Measurements from ENCODE around the gene FOXK2. TPM values are rescaled to one million over a fixed set of nuclear protein-coding genes. Genes with fewer than 3 reads are reported as not detected.

Gene FOXK2
- total RNA-seq, 1 donor from 2014 or later, result 49.5 TPM

DNA sequence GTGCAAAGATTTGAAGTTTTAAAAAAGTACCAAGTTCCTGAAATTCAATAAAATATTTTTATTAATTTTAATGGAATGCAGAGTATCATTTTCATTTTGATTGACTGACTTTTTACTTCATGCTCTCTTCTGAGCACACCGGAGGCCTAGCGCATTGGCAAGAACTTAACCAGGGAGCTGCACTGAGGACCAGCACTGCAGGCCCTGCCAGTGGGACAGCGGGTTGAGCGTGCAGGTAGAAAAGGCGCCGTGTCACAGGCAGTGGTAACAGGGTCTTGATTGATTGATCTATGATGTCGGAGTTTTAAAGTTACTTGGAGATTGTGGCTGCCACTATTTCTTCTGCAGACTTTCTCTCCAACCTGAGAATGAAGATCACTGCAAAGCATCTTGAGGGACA lies 85.0 kb downstream of the FOXK2 start:
- DNase-seq (ENCODE audit: low spot score), result no peak
- TF ChIP-seq, protein P1, sequence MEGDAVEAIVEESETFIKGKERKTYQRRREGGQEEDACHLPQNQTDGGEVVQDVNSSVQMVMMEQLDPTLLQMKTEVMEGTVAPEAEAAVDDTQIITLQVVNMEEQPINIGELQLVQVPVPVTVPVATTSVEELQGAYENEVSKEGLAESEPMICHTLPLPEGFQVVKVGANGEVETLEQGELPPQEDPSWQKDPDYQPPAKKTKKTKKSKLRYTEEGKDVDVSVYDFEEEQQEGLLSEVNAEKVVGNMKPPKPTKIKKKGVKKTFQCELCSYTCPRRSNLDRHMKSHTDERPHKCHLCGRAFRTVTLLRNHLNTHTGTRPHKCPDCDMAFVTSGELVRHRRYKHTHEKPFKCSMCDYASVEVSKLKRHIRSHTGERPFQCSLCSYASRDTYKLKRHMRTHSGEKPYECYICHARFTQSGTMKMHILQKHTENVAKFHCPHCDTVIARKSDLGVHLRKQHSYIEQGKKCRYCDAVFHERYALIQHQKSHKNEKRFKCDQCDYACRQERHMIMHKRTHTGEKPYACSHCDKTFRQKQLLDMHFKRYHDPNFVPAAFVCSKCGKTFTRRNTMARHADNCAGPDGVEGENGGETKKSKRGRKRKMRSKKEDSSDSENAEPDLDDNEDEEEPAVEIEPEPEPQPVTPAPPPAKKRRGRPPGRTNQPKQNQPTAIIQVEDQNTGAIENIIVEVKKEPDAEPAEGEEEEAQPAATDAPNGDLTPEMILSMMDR (IDR thresholded peaks at IDR 0.05), result no peak
- H3K4me3 Mint-ChIP-seq (ENCODE audit: unreplicated experiment), result no peak overlapping the region
- no peaks in the 10 kb centered on the region for H3K9me3 Mint-ChIP-seq (ENCODE audit: low read depth)
- peaks cover 19% of the 10 kb centered on the region for H3K4me1 Mint-ChIP-seq (ENCODE audit: low read depth)
- no peak overlapping the region for H3K27ac Mint-ChIP-seq (ENCODE audit: unreplicated experiment)
- H3K27me3 Mint-ChIP-seq (ENCODE audit: low read depth), result no peaks in the 10 kb centered on the region
- H3K36me3 Mint-ChIP-seq (ENCODE audit: low read depth), result peaks cover 31% of the 10 kb centered on the region

DNA sequence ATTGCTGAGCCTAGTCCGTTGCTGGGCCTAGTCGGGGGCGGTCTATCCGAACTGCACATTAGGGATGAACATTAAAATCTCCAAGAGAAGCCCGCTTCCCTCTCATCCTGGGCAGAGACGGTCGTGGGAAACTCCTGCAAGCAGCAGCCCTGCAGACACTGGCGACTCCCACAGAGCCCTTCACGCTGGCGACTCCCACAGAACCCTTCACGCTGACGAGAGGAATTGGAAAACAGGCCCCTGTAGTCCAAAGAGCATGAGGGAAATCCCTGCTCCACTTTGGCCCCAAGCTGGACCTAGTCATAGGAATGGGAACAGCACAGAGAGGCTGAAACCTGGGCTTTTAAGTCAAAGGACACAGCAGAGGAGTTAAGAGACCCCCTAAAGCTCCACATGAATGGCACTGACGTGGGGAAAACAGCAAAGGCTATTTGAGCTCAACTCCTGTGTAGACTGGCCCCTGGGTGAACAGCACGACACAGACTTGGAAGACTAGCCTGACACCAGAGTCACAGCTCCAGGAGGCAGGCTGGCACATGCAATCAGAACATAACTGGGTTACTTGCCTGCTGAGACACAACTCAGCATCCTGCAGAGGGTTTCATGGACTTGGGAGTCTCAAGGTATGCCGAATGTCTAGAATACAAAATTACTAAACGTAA lies 86.5 kb downstream of the FOXK2 start:
- peaks cover 19% of the 10 kb centered on the region for H3K4me1 Mint-ChIP-seq (ENCODE audit: low read depth)
- TF ChIP-seq, protein P1 (IDR thresholded peaks at IDR 0.05), result no peak
- H3K4me3 Mint-ChIP-seq (ENCODE audit: unreplicated experiment), result no peak overlapping the region
- H3K9me3 Mint-ChIP-seq (ENCODE audit: low read depth), result no peaks in the 10 kb centered on the region
- no peak for DNase-seq (ENCODE audit: low spot score)
- no peaks in the 10 kb centered on the region for H3K27me3 Mint-ChIP-seq (ENCODE audit: low read depth)
- peaks cover 35% of the 10 kb centered on the region for H3K36me3 Mint-ChIP-seq (ENCODE audit: low read depth)
- H3K27ac Mint-ChIP-seq (ENCODE audit: unreplicated experiment), result no peak overlapping the region

DNA sequence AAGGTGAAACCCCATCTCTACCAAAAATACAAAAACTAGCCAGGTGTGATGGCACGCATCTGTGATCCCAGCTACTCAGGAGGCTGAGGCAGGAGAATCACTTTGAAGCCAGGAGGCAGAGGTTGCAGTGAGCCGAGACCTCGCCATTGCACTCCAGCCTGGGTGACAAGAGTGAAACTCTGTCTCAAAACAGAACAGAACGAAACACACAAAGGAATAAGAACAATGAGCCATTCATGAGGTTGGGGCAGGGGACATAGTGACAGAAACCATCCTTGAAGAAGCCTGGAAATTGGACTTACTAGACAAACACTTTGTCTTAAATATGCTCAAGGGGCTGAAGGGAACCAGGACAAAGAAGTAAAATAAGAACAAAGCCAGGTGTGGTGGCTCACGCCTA lies 89.3 kb downstream of the FOXK2 start:
- H3K27ac Mint-ChIP-seq (ENCODE audit: unreplicated experiment), result no peak overlapping the region
- H3K36me3 Mint-ChIP-seq (ENCODE audit: low read depth), result peaks cover 20% of the 10 kb centered on the region
- TF ChIP-seq, protein P1 (IDR thresholded peaks at IDR 0.05), result no peak

DNA sequence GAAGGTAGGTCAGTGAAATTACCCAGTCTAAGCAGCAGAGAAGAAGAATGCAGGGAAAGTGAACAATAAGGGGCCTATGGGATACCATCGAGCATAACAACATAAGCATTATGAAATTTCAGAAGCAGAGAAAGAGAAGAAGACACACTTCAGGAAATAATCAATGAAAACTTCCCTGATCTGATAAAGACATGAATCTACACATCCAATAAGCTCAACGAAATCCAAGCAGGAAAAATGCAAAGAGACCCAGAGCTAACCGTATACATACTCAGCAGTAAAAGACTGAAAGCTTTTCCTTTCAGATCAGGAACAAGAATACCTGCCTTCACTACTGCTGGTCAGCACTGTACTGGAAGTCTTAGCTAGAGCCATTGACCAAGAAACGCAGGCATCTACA lies 90.1 kb downstream of the FOXK2 start:
- no peaks in the 10 kb centered on the region for H3K9me3 Mint-ChIP-seq (ENCODE audit: low read depth)
- peaks cover 16% of the 10 kb centered on the region for H3K36me3 Mint-ChIP-seq (ENCODE audit: low read depth)
- H3K27me3 Mint-ChIP-seq (ENCODE audit: low read depth), result no peaks in the 10 kb centered on the region
- TF ChIP-seq, protein P1 (IDR thresholded peaks at IDR 0.05), result no peak
- H3K27ac Mint-ChIP-seq (ENCODE audit: unreplicated experiment), result no peak overlapping the region
- peaks cover 10% of the 10 kb centered on the region for H3K4me1 Mint-ChIP-seq (ENCODE audit: low read depth)
- no peak for DNase-seq (ENCODE audit: low spot score)
- no peak overlapping the region for H3K4me3 Mint-ChIP-seq (ENCODE audit: unreplicated experiment)

More for the DNA sequence above, 89.3 kb downstream of the FOXK2 start:
- Mint-ChIP-seq H3K4me3 (ENCODE audit: unreplicated experiment) (no peak overlapping the region), H3K27me3 (ENCODE audit: low read depth) (no peaks in the 10 kb centered on the region), H3K9me3 (ENCODE audit: low read depth) (no peaks in the 10 kb centered on the region), H3K4me1 (ENCODE audit: low read depth) (peaks cover 15% of the 10 kb centered on the region)
- no peak for DNase-seq (ENCODE audit: low spot score)

DNA sequence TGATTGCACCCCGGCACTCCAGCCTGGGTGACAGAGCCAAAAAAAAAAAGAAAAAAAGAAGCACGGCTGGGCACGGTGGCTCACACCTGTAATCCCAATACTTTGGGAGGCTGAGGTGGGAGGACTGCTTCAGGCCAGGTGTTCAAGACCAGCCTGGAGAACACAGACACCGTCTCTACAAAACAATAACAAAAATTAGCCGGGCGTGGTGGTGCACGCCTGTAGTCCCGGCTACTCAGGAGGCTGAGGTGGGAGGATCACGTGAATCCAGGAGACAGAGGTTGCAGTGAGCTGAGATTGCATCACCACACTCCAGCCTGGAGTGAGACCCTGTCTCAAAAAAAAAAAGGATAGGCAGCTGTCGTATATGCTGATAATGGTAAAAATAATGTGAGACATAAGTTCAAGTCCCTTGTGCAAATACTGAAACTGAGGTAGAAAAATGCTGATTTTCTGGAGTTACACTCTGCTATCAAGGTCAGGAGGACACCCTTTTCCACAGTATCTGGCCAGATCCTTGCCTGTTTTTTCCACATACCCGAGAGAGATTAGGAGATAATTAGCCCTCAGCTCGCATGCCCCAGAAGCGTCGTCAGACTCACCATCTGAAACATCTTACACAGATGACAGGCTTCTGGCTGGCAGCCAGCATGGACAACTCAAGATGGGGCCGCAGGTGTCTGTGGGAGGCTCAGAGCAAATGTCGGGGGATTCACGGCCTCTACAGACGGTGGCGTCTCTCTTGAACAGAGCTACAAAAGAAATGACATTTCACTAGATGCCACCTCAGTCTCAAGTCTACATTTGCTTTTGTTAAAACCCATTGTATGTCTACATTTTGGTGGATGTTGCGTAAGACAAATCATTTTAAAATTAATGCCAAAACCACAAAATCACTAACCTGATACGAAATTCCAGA lies 91.9 kb downstream of the FOXK2 start:
- TF ChIP-seq, protein P1 (IDR thresholded peaks at IDR 0.05), result no peak
- Mint-ChIP-seq H3K4me1 (ENCODE audit: low read depth) (peaks cover 10% of the 10 kb centered on the region), H3K36me3 (ENCODE audit: low read depth) (peaks cover 21% of the 10 kb centered on the region), H3K9me3 (ENCODE audit: low read depth) (no peaks in the 10 kb centered on the region), H3K27me3 (ENCODE audit: low read depth) (no peaks in the 10 kb centered on the region), H3K4me3 (ENCODE audit: unreplicated experiment) (no peak overlapping the region), H3K27ac (ENCODE audit: unreplicated experiment) (peak overlapping the region; percentile 53)
- DNase-seq (ENCODE audit: low spot score), result no peak
